ENCODE measurements around the gene KIF3A.

Gene KIF3A

DNA sequence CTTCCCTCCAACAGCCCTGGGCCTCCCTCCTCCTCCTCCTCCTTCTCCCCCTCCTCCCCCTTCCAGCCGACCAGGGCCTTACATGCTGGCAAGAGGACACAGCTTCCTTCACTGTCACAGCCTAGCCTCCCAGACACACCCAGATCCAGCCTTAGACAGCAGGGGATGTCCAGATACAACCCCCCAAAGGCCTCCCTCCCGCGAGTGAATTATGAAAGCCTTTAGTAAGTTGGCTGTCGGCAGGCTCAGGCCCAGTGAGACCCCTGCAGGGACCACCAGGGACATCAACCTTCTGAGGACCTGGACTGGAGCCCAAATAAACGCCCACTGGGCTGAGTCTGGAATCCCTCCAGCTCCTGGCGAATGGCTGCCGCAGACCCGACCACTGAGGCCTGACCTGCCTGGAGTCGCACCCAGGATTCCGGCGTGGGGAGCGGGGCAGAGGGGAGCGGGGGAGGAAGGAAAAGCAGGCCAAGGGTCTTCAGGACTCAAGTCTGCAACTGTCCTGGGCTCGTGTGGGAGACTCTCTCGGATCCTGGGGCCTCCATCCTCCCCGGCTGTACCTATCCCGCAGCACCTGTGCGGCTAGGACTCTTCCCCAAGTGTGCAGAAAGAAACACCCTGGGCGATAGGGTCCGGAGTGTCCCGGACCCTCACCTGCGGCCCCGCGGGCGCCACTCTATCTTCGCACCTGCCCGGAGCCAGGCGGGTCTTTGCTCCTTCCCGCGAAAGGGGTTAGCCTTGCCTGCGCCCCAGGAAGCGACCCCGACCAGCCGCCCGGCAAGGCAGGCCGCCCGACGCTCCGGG lies 39.0 kb upstream of the KIF3A start:
- TF ChIP-seq, protein P1, sequence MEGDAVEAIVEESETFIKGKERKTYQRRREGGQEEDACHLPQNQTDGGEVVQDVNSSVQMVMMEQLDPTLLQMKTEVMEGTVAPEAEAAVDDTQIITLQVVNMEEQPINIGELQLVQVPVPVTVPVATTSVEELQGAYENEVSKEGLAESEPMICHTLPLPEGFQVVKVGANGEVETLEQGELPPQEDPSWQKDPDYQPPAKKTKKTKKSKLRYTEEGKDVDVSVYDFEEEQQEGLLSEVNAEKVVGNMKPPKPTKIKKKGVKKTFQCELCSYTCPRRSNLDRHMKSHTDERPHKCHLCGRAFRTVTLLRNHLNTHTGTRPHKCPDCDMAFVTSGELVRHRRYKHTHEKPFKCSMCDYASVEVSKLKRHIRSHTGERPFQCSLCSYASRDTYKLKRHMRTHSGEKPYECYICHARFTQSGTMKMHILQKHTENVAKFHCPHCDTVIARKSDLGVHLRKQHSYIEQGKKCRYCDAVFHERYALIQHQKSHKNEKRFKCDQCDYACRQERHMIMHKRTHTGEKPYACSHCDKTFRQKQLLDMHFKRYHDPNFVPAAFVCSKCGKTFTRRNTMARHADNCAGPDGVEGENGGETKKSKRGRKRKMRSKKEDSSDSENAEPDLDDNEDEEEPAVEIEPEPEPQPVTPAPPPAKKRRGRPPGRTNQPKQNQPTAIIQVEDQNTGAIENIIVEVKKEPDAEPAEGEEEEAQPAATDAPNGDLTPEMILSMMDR (IDR thresholded peaks at IDR 0.05; ENCODE audit: low read depth, low read length): no peak
- DNase-seq (ENCODE audit: low read depth in 2 of 2): peak; percentile 37 to 43
- peak overlapping the region; percentile 64 to 92 for H3K4me3 ChIP-seq (replicated peaks in 1 of 2; ENCODE audit: low read depth in 2 of 2, low read length in 2 of 2)

DNA sequence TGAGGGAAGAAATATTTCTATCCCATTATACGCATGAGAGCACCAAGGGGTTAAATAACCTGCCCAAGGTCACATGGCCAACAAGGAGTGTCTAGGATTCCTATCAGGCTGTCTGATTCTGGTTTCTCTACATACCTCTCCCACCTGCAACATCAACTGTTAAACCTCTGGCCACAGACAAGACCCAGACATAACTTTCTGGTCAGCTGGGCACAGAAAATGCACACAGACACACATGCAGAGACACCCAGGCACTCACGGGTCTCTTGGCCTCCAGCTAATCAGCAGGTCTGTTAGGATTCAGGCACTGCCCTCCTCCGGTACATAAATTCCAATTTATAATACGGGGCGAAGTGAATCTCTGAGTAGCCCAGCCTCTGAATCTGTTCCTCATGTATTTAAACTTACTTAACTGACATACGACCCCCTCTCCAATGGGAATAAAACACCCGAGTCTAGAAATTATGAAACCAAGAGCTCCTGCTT lies 38.2 kb upstream of the KIF3A start:
- DNase-seq (ENCODE audit: low read depth in 2 of 2): peak in 1 of 2 donors; percentile 14
- TF ChIP-seq, protein P1 (IDR thresholded peaks at IDR 0.05; ENCODE audit: low read depth, low read length): no peak
- peak overlapping the region in 1 of 2 donors; percentile 8 for H3K4me3 ChIP-seq (replicated peaks in 1 of 2; ENCODE audit: low read depth in 2 of 2, low read length in 2 of 2)

DNA sequence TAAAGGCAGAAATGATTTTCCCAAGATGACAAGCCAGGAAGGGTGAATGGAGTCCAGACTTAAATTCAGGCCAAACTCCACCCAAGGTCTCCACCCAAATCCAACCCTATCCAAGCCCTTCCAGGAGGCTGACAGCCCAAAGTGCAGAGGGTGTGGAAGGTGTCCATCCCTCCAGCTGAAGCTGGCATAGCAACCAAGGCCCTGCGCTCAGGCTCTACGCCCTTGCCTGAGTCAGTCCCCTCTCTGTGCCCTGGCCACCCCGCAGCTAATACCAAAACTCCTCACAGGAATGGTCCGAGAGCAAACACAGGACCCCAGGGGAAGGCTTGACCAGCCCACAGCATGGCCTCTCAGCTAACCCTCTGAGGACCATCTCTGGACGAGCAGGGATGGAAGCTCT lies 37.5 kb upstream of the KIF3A start:
- no peak overlapping the region for H3K4me3 ChIP-seq (replicated peaks in 1 of 2; ENCODE audit: low read depth in 2 of 2, low read length in 2 of 2)
- DNase-seq (ENCODE audit: low read depth in 2 of 2): no peak
- TF ChIP-seq, protein P1 (IDR thresholded peaks at IDR 0.05; ENCODE audit: low read depth, low read length): no peak

DNA sequence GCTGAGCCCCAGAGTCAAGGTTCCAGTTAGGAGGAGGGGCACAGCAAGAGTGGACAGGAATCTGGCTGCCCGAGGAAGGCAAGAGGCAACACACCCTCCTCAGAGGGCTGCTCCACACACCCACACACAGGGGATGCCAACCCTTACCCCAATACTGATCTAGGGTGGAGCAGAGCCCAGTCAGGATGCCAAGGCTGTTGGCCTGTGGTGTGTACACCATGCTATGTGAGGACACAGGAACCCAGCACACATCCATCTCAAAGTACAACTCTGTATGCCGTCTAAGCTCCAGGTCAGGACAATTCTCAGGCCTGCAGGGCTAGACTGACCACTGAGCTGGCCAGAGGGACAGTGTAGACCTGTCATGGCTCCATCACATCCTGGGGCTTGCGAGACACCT lies 37.1 kb upstream of the KIF3A start:
- no peak for DNase-seq (ENCODE audit: low read depth in 2 of 2)
- TF ChIP-seq, protein P1 (IDR thresholded peaks at IDR 0.05; ENCODE audit: low read depth, low read length): no peak
- no peak overlapping the region for H3K4me3 ChIP-seq (replicated peaks in 1 of 2; ENCODE audit: low read depth in 2 of 2, low read length in 2 of 2)

DNA sequence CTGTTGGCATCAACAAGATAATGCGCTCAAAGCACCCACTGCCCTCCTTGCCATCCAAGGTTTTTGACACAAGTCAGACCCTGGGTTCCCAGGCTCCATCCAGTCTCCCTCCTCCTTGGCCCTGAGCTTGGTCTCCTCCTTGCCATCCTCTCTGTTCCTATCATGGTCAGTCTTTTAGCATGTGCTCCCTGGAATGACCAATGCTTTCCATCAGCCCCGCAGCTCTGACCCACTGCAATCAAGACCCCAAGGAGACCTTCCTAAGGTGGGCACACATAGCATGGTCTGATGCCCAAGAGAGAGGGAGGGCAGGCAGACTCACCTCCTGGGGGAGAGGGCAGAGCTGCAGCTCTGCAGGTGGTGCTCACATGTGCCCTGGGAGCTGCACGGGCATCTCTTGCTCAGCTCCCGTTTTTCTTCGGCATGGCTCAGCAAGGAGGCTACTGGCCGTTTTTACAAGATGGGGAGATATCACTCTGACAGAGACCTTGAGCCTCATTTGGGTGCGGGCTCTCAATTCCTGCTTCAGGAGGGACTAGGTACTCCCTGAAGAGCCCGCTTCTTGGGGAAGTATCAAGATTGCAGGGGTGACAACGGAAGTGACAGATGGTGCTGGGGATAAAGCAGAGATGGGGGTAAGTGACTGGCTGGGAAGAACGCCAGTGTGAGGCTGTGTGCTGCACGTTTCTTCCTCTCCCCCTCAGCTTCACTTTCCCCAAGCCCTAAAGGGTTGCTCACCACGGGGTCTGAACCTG lies 36.4 kb upstream of the KIF3A start:
- DNase-seq (ENCODE audit: low read depth in 2 of 2): no peak
- no peak overlapping the region for H3K4me3 ChIP-seq (replicated peaks in 1 of 2; ENCODE audit: low read depth in 2 of 2, low read length in 2 of 2)
- TF ChIP-seq, protein P1 (IDR thresholded peaks at IDR 0.05; ENCODE audit: low read depth, low read length): no peak

DNA sequence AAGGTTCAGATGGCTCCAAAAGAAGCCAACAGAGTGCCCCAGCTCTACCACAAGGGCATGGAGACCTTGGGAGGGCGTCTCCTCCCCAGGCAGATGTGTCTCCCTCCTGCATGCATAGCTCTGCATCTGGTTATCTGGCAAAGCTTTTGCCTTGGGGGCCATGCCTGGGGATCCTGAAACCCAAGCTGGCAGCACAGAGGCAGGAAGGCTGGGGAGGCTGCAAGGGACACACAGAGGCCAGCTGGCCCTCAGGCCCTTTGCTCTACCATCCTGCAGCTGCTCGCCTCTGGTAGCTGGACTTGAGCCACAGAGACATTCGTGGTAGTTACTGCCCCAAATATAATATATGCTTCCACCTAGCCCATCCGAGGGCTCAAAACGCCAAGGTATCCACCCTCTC lies 35.8 kb upstream of the KIF3A start:
- DNase-seq (ENCODE audit: low read depth in 2 of 2): no peak
- TF ChIP-seq, protein P1 (IDR thresholded peaks at IDR 0.05; ENCODE audit: low read depth, low read length): no peak
- no peak overlapping the region for H3K4me3 ChIP-seq (replicated peaks in 1 of 2; ENCODE audit: low read depth in 2 of 2, low read length in 2 of 2)

Measured in cardiac fibroblast (primary cell).